GM18517 (cell line): ENCODE measurements around the gene USP10.

ENCODE experiments used
- ATAC-seq: cut with Tn5 transposase; IDR thresholded peaks from one replicate; pipeline ENCODE4 v1.9.1; 2021; ENCODE audit warnings: mild to moderate bottlenecking, moderate library complexity; ENCODE audit not compliant: unreplicated experiment

Gene USP10

GRCh38 chr16:84749072-84749471, 49.3 kb downstream of the USP10 start:
- ATAC-seq: no peak

DNA sequence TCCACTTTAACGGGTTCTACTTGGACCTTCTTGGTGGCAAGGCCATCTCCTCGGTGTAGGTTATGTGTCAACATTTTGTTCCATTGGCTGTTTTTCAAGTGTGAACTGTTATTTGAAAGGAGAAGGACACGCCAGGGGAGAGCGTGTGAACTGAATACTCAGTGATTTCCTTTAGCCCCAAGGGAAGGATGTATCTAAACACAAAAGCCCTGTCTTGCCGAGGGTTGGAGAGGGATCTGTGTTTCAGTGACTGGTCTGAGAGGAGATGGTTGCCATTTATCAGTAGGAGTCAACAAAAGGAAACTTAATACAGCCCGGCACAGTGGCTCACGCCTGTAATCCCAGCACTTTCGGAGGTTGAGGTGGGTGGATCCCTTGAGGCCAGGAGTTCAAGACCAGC, 50.0 kb downstream of the USP10 start:
- no peak for ATAC-seq

DNA sequence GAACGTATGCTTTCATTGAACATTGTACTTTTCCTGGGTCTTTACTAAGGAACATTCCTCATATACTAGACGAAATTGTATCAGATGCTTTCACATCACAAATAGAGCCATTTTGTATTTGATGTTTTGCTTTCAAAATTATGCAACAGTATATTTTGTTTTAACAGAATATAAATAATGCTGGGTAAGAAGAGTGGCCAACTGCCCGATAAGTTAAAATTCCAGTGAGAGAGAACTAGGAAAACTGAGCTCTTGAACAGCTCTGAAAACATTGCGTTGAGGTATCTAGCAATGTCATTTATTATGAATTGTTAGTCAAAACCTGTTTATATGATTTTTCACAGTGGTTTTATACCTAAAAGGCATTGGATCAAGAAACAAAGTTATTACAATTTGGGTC, 50.8 kb downstream of the USP10 start:
- ATAC-seq: no peak

DNA sequence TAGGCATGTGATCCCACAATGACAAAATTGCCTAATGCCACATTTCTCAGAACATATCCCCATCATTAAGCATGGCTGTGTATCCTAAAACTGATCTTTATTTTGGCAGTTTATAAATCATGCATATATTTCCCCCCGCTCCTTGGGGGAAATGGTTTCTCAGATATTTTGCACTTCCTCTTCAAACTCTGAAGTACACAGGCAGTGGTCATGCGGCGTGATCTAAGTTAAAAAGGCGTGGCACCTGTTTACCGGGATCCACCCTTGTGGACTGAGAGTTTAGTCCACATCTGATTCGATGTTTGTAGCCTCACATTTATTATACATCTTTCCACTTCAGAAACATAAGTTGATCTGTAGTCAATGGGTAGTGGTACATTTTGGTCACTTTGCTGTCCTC, 51.4 kb downstream of the USP10 start:
- no peak for ATAC-seq

GRCh38 chr16:84751947-84752346, 52.1 kb downstream of the USP10 start:
- ATAC-seq: no peak

DNA sequence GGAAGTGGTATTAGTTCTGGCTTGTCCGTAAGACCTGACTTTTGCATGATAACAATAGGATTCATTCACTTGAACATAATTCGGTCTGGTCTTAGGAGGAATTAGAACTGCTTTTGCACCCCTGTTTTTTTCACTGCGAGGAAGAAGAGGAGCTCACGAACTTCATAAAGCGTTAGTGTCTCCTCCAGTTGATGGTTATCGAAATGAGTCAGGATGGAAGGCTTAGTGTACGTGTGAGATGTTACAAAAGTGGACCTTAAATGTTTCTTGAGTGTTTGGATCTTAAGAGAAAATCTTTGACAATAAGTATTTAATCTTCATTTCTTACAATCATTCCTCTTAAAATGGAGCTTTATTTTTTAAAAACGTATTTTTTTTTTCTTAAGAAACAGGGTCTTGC, 52.8 kb downstream of the USP10 start:
- no peak for ATAC-seq

- ATAC-seq: no peak
Observed at GRCh38 chr16:84753412-84754326, 53.9 kb downstream of the USP10 start.

DNA sequence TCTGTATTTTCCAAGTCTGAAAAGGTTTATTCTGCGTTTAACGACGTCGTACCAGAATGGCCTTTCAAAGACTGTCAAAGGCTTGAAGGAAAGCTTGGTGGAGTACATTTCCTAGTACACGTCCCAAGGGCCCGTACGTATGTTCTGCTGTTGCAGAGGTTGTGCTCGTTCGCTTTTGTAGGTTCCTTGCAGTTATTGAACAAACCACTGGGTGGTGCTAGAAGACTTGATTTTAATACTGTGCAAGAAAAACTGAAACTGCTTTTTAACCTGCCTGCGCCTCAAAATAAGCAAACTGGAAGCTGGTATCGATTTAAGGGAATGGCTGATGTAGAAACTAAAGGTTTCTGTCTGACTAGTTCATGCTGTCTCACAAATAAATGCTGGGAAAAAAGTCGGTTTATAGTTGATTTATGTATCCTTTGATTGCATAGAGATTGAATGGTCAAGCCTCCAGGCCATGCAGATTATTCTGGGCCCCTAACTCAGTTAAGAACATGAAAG, 54.6 kb downstream of the USP10 start:
- no peak for ATAC-seq

DNA sequence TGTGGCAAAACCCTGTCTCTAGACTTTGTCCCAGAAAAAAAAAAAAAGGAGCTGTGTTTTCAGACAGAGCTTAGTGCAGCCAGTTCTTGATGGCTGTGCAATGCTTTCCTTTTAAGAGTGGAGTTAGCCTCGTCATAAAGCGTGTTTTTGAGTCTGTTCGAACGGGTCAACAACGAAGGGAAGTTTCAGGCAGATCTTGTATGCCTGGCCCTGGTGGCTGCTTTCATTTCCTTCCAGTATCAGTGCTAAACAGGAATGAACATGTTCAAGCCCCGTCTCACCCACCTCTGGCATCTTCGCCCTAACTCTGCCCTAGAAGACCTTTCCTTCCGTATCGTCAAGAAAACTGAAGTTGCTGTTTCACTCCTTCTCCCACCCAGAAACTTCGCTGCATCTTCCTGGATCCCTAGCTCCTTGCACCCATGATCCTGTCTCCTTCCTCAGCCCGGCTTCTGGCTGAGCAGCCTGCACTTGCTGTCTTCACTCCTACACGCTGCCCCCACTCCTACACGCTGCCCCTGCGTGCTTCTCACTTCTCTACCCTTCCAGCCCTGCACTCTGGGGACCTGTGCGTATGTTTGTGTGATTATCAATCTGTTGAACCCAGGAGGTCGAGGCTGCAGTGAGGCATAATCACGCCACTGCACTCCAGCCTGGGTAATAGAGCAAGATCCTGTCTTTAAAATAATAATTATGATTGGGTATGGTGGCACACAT, 55.3 kb downstream of the USP10 start:
- no peak for ATAC-seq

- no peak for ATAC-seq
Observed at GRCh38 chr16:84756830-84757229, 57.0 kb downstream of the USP10 start.

GRCh38 chr16:84758627-84759026, 58.8 kb downstream of the USP10 start:
- no peak for ATAC-seq

DNA sequence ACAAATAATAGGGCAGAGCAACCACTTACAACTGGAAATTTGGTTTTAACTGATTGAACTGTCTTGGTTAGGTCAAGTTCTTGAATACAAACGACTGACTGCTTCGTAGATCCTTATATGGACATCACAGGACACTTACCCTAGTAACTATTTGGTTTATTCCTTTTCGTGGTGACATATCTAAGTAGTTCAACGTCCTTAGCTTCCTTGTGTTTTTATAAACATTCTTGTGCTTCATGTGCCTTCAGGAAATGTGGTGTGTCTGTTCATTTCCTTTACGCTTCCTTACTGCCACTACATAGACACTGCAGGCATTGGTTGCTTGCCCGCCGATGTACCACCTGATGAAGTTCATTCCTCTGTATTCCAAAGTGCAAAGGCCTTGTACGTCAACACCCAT, 59.3 kb downstream of the USP10 start:
- ATAC-seq: no peak

- no peak for ATAC-seq
Observed at GRCh38 chr16:84759906-84760305, 60.1 kb downstream of the USP10 start.

DNA sequence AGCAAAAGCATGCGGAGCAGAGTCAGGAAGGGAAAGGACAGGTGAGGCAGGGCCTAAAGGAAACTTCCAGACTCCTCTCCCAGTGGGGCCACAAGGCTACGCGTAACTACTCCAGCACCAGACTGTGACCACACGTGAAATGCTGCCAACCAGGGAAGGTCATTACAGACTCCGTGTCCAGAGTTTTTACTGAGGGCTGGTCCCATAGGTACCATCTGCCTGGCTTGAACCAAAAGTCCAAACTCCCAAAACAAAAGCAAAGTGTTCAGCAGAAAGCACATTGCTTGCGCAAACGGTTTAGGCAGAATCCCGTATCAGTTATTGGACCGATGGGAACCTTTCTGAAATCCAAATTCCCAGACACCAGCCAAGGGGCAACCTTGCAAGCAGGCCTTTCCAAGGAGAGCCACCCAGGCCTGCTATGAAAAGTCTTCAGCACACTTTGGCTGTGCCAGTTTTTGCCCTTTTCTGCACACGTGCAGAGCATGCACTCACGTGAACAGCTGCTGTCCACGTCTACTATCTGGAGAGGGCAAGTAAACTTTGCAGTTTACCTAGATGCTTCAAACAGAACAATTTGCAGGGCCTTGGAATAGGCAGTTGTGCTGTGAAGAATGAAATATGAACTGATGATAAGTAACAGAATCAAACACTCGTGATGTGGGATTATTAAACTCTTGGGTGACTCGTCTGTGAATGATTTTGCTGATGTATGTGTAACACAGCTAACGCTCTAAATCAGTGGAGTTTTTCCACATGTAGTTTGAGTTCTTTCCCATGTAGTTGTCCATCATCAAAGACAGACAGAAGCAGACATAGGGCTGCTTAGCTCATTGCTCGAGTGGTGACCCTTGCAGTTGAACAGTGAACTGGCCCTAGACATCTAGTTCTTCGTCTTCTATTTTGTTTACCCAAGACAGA, 61.9 kb downstream of the USP10 start:
- ATAC-seq: no peak

DNA sequence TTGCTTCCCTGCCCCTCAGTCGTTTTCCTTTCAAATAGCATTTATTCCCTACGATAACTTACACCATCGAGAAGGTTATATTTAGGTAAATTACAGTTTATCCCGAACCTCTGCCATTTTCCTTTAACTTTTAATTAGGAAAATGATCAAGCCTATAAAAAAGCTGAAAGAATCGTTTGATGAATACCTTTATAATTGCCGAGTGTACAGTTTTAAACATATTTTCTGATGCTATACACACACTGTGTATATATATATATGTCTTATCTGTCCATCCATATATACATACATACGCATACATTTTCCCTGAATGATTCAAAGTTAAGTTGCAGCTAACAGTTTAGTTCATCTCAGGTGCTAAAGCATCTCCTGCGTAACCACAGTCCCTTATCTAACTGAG, 63.4 kb downstream of the USP10 start:
- ATAC-seq: no peak

DNA sequence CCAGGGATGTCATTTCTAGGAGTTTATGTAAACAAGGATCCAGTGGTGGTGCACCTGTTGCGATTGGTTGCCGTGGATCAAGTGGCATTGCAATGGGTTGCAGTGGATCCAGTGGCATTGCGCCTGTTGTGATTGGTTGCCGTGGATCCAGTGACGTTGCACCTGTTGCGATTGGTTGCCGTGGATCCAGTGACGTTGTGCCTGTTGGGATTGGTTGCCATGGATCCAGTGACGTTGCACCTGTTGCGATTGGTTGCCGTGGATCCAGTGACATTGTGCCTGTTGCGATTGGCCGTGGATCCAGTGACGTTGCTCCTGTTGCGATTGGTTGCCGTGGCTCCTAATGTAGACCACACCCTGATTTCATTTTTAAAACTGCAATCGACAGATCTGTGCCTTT, 63.8 kb downstream of the USP10 start:
- no peak for ATAC-seq

DNA sequence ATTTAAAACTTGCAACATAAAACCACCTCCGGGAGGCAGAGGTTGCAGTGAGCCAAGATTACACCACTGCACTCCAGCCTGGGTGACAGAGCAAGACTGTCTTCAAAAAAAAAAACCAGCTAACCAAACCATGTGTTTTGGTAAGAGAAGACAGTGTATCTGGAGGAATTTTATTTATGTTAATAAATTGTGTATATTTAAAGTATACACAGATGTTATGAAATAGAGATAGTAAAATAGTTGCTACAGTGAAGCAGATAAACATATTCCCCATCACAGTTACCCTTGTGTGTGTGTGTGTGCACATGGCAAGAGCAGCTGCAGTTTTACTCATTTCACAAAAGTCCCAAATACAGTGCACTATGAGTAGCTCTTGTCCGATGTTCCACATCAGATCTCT, 65.2 kb downstream of the USP10 start:
- no peak for ATAC-seq

DNA sequence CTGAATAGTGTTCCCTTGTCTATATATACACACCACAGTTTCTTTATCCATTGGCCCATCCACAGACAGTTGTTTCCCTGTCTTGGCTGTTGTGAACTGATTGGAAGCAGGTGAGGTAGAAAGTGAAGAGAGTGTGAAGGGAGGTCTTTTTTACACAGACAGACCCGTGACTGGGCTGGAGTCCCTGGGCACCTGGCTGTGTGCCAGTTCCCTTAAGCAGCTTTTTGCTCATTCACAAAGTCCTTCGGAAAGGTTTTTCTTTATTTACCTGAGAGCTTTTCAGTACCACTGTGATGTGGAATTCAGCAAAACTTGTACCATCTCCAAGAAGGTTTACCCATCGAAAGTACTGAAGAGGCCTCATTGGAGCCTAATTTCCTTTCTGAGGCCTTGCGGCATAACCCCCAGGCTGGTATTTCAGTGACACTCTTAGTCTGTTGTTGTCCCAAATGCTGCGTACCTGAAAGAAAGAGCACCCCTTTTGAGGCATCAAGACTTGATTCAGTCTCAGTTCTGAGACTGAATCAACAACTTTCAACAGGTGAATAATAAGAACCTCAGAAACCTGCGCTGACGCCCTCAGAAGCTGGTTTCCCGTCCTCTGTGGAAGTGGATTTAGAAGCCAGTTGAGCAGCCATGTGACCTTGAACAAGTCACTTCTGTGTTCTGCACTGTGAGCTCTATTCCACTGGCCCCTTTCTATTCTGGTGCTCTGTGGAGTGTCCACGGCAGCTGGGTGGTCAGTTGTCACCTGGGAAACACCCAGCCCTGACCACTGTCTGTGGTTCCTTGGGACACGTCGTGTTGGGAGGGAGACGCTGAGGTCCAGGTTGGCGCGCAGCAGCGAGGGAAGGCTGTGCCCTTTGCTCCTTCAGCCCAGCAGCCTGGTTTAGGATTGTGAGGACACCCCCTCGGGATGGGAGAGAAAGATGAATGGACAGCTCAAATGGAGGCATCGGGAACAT, 66.1 kb downstream of the USP10 start:
- ATAC-seq: no peak

- no peak for ATAC-seq
Observed at GRCh38 chr16:84766978-84767773, 67.4 kb downstream of the USP10 start.
